Hepatocyte (in vitro differentiated cells): ENCODE measurements around the gene RPTN.

Experiments
- CTCF ChIP-seq: fragments of 200-600 bp; sonication (generic); IDR thresholded peaks from 2 replicates; pipeline ENCODE4 v1.5.1; 2016; ENCODE audit warnings: antibody characterized with exemption, mild to moderate bottlenecking; ENCODE audit not compliant: poor library complexity
- EZH2 ChIP-seq: fragments of 200-600 bp; sonication (generic); IDR thresholded peaks from 2 replicates; pipeline ENCODE4 v1.6.1; 2016; ENCODE audit warnings: antibody characterized with exemption, mild to moderate bottlenecking, borderline replicate concordance

- TF ChIP-seq CTCF (no peak), EZH2 (no peak)
Observed at GRCh38 chr1:152191711-152192110, 32.7 kb upstream of the RPTN start.
